Effector CD8-positive, alpha-beta T cell (primary cell): ENCODE results near the gene DMRT1.

Experiments
- DNase-seq: peaks from one replicate; lab custom pipeline; 2025; lab: John Stamatoyannopoulos, UW
- total RNA-seq, 4 experiments: gene quantifications; one replicate each; lab custom pipeline; 2026; lab: John Stamatoyannopoulos, UW

Gene DMRT1
- total RNA-seq, result 0 to 0.18 (median 0.04) reads per million in 4 experiments

- no peak for DNase-seq
Observed at GRCh38 chr9:841371-842209, at the start of gene DMRT1. Gene DMRT1 (plus strand): TSS chr9:841697. CDS start chr9:841839, 142 bp downstream.

- DNase-seq, result no peak
Observed at GRCh38 chr9:792331-793260, 48.9 kb upstream of the DMRT1 start.

GRCh38 chr9:794386-794785 lies 47.1 kb upstream of the DMRT1 start:
- DNase-seq, result no peak

- no peak for DNase-seq
Observed at GRCh38 chr9:795869-796268, 45.6 kb upstream of the DMRT1 start.

GRCh38 chr9:800591-801150 lies 40.8 kb upstream of the DMRT1 start:
- no peak for DNase-seq

- no peak for DNase-seq
Observed at GRCh38 chr9:801399-802071, 40.0 kb upstream of the DMRT1 start.

GRCh38 chr9:804026-804425 lies 37.5 kb upstream of the DMRT1 start:
- no peak for DNase-seq

- DNase-seq, result no peak
Observed at GRCh38 chr9:805151-805550, 36.3 kb upstream of the DMRT1 start.

- DNase-seq, result no peak
Observed at GRCh38 chr9:806285-807156, 35.0 kb upstream of the DMRT1 start.

- DNase-seq, result no peak
Observed at GRCh38 chr9:811106-811531, 30.4 kb upstream of the DMRT1 start.

GRCh38 chr9:818958-819357 lies 22.5 kb upstream of the DMRT1 start:
- no peak for DNase-seq

GRCh38 chr9:826500-827280 lies 14.8 kb upstream of the DMRT1 start:
- no peak for DNase-seq

- DNase-seq, result no peak
Observed at GRCh38 chr9:840343-840742, 1.2 kb upstream of the DMRT1 start.

GRCh38 chr9:842635-843426 lies 1.3 kb downstream of the DMRT1 start:
- DNase-seq, result no peak

- DNase-seq, result no peak
Observed at GRCh38 chr9:843427-843785, 1.9 kb downstream of the DMRT1 start.

GRCh38 chr9:846852-847251 lies 5.4 kb downstream of the DMRT1 start:
- no peak for DNase-seq

- DNase-seq, result no peak
Observed at GRCh38 chr9:847505-847904, 6.0 kb downstream of the DMRT1 start.

GRCh38 chr9:849431-849830 lies 7.9 kb downstream of the DMRT1 start:
- DNase-seq, result no peak

- DNase-seq, result no peak
Observed at GRCh38 chr9:852539-852938, 11.0 kb downstream of the DMRT1 start.
